Activated T-cell treated with anti-CD3 and anti-CD28 coated beads for 4 hours (primary cell): ENCODE results near the gene DPP6.

ENCODE experiments used
- DNase-seq: peaks from one replicate; pipeline ENCODE4 v3.0.0-alpha.2; 2020

The DPP6 gene

DNA sequence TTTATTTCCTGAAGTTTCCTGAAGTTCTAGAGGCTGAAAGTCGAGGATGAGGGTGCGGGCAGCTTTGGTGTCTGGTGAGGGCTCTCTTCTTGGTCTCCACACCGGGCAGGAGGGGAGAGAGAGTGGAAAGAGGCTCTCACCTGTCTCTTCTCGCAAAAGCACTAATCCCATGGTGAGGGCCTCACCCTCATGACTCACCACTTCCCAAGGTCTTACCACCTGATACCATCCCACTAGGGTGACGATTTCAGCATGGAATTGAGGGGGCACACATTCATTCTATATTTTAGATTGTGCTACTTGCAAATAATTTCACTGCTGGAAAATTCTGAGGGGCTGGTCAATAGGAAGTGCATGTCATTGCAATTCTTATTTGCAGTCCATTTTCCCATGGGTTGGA is 292.9 kb downstream of the DPP6 start:
- no peak for DNase-seq

DNA sequence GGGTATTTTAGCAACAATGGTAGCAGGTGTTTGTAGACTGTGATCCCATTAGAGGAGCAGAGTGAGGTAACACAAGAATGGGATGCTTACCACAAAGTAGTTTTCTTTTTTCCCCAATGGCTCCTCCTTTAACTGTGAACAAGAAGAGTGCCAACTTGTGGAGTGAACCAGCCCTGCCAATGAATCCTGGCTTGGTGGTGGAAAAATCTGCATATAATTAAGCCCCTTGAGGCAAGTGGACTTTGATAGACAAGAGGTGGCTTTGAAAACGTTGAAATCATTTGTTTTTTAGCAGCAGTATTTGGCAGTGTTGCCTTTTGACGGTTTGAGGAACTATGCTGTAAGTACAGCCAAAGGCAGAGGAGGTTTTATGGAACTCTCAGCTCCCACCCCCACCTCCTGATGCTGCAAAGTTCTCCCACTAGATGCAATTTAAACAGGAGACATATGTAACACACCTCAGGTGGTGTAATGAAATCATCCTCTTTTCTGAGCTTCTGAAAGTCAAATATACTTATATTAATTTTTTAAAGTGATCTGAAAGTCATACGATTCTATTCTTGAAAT is 295.6 kb downstream of the DPP6 start:
- no peak for DNase-seq

DNA sequence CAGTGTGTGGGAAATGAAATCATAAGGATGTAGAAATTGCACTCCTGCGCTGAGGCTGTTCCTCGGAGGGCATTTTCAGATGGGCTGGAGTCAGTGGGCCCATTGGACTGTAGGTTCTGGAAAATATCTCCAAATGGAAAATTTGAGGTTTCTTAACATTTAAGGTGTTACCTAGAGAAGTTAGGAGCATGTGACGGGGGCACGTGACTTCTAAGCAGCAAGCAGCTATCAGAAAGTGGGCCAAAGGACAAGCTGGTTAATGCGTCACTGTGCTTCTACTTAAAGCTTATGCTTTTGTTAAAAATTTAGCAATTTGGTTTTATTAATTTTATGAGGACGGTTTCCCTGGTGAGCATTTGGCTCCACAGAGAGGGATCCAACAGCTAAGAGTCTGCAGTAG is 298.7 kb downstream of the DPP6 start:
- no peak for DNase-seq

DNA sequence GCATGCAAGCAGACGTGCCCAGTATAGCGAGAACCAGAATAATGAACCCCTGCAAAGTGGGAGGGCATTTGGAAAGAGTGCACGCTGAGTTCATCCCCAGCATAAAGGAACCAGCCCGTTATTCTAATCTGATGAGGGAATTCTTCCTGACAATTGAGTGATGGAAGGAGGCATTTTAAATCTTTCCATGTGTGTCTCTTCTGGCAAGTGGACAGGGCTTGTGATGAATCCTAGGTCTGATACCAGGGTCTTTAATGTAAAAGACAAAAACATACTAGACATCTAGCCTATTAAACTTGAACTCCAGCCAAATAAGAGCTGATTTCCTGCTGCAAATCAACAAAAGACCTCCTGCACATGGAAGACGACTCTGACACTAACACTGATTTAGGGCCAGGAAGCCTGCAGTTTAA is 301.2 kb downstream of the DPP6 start:
- no peak for DNase-seq

GRCh38 chr7:154364170-154364569 is 312.0 kb downstream of the DPP6 start:
- DNase-seq, result no peak

- no peak for DNase-seq
Measured at GRCh38 chr7:154371424-154371823, 319.2 kb downstream of the DPP6 start.

- DNase-seq, result no peak
Measured at GRCh38 chr7:154372011-154372601, 319.9 kb downstream of the DPP6 start.

DNA sequence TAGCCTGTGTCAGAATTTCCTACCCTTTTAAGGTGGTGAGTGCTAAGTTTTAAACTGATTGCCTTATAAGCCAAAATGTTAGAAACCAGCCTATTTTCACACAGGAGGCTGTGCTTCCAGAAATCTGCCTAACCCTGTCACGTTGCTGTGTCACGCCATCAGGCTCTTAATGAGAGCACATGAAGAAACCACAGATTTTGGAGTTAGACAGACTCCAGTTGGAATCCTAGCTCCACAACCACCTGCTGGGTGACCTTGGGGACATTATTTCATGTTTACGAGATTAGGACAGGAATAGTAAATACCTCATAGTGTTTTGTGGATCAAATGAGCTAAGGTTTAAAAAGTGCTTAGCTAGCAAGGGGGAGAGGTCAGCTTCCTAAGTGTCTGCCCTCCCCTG is 321.8 kb downstream of the DPP6 start:
- no peak for DNase-seq

- no peak for DNase-seq
Measured at GRCh38 chr7:154375956-154376355, 323.8 kb downstream of the DPP6 start.

DNA sequence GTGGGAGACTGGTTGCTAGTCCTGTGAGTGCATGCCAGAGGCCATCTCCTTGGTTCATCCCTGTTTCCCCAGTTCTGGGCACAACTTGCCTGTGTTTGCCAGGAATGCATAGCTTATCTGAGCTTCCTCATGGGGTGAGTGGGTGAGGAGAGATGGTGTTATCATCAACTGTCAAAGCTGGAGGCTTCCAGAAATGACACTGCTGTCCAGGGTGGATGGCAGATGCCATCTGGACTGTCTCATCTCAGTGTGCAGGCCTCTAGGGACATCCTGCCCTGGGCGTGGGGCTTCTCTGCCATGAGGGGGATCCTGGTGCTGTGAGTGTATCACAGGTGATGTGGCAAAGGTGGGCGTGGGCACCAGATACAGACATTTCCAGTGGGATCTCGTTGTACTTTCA is 328.6 kb downstream of the DPP6 start:
- no peak for DNase-seq

DNA sequence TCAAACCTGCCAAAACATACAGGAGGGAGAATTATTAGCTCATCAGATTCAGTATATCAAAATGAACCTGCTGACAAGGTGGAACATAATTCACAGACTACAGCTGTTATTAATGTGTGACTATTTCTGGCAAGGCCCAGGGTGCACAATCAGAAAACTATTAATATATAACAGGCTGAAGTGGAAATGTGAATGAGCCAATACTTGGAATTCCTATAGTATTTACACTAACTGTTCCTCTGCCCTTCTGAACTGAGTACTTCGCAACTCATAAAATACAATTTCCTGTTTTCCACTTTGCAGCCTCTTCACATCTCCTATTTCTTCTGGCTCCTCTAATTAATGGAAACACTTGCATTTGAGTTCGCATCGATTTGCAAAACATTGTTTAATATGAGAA is 330.8 kb downstream of the DPP6 start:
- no peak for DNase-seq

DNA sequence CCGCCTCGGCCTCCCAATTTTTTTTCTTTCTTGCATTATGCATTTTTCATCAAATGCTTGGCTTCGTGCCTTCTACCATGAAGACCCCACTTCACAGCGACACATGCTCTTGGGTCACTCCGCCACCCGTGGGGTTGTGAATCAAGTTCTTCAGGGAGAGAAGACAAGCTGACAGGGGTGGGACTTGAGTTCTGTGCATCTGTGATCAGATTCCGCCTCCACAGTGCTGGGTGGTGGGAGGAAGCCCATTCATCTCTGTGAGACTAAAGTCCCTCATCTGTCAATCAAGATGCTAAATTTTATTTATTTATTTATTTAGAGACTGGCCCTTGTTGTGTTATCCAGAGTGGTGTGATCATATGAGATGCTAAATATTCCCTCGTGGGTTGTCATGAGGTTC is 333.0 kb downstream of the DPP6 start:
- no peak for DNase-seq

DNA sequence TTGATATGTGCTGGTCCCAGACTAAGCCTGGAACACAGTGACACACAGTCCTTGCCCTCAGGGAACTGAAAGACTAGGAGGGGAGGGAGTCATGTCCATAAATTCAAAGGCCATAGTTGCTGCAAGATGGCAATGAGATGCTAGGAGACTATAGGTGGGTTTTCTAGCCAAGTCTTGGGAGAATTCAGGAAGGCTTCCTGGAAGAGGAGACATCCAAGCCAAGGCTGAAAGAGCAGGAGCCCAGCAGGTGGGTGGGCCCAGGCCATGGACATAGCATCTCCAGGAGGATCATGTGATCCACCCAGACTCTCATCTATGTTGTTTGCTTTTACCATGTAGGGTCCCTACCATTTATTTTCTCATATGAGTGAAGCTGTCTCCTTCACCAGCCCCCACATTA is 335.1 kb downstream of the DPP6 start:
- DNase-seq, result no peak

GRCh38 chr7:154388412-154388811 is 336.2 kb downstream of the DPP6 start:
- no peak for DNase-seq

DNA sequence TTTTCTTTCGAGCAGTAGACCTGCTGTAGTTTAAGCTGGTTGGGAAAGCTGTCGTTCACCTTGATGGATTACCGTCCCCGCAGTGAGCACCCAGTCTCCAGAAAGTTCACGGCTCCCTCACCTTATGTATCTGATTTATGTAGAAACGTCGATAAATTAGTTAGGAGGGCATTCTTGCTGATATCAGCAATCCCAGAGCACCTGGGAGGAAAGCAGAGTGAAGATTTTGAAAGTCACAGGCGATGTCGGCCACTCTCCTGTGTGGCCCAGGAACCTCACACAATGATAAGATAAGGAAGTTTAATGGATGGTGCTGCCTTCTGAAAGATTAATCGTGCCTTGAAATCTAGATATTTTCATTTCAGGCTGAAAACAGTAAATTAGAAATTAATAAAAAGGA is 336.8 kb downstream of the DPP6 start:
- no peak for DNase-seq

DNA sequence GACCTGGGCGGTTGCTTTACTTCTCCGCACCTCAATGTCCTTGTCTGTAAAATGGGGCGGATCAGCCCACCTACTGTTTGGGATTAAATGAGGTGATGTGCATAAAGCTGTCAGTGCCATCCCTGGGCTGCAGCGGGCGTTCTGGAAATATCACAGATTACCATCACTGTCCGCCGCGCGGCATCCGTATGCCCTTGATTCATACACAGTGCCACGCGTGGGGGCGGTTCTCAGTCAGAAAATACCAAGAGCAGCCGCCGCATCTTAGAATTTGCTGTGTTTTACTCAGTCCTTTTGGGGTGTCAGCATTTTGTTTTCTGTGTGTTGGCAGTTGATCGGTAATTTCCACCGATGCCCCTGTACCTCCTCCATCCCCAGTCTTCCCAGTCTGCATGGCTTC is 338.8 kb downstream of the DPP6 start:
- no peak for DNase-seq

- no peak for DNase-seq
Measured at GRCh38 chr7:154394804-154395203, 342.6 kb downstream of the DPP6 start.

DNA sequence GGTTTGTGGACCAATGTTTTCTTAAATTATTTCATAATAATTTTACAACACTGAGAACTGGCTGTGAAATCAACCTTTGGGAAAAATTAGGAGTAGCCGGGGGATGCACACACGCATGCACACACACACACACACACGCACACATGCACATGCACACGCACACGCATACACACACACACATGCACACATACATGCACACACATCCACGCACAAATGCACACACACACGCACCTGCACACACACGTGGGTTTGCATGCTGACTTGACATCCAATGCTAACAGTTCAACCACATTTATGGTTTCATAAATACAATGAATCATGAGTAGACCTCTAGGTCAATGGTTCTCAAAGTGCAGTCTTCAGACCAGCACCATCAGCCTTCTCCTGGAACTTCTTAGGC is 354.1 kb downstream of the DPP6 start:
- no peak for DNase-seq

DNA sequence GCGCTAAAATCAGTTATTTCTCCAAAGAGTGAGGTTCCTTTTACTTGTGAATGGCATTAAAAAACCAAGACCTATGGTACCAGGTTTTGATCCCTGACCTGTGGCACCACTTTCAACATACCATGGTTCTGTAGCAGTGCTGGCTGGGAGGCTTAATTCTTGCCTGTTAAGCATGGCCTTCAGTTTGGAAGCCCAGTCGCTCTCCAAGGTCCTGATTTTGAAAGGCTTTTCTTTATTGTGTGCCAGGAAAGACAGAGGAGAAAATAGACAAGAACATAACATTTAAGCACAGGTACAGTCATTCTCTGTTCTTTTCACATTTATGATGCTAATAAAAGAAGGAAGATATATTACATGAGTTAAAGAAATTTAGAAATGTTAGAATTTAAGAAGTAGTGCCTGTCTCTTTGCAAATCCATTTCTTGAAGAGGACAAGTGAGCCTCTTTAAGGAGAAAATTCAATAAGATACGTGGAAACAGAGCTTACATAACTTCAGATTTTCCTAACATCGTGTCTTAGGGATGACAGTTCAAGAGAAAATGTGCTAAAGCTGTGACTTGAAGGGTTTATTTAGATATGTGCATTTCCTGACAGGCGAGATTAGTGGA is 357.6 kb downstream of the DPP6 start:
- no peak for DNase-seq

DNA sequence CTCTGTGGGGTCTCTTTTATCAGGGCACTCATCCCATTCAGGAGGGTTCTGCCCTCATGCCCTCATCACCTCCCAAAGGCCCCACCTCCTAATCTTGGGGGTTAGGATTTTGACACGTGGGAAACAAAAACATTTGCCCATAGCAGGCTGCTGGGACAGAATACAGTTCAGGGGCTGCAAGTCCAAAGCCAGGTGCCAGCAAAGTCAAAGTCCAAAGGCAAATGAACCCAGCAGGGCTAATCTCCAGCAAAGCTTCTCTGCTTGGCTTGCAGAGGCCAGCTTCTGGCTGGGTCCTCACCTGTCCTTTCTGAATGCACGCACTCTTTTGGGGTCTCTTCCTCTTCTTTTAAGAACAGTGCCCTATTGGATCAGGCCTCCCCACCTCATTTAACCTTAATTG is 359.9 kb downstream of the DPP6 start:
- DNase-seq, result no peak

DNA sequence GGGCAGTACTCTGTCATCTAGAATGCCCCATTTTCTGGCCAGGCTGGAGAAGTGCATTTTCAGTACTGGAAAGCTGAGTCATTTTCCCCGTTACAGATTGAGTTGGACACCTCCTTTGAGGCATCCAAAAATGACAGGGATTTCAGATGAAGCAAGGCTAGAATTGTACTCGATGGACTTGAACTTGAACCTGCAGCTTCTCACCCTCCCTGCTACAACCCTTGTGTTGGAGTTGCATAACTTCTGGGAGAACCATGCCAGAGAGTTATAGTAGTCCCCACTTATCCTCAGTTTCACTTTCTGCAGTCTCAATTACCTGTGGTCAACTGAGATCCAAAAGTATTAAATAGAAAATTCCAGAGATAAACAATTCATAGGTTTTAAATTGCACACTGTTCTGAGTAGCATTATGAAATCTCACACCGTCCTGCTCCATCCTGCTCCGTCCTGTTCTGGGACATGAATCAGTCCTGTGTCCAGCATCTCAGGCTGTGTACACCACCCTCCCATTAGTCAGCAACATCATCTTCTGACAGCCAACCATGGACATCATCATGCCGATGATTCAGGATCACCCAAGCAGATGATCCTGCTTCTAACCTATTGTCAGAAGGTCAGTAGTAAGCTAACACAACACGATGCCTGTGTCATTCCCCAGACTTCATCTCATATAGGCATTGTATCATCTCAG is 363.7 kb downstream of the DPP6 start:
- no peak for DNase-seq

- no peak for DNase-seq
Measured at GRCh38 chr7:154416714-154417113, 364.5 kb downstream of the DPP6 start.

- no peak for DNase-seq
Measured at GRCh38 chr7:154419344-154419743, 367.1 kb downstream of the DPP6 start.

DNA sequence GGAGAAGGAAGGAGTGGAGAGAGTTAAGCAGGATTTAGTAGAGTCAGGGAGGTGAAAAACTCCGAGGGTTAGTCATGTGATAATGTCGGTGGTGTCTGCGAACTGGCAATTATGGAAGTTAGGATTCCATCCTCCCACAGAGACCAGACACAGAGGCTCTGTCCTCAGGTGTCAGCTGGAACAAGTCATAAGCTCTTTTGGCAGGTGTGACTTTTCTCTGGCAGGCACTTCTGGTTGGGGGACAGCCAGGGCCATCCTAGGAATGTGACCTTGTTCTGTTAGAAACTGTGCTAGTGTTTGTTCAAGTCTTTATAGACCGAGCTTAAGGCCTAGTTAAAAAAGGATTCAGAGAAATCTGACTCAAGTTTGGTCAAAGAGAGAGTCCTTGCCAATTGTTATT is 371.0 kb downstream of the DPP6 start:
- DNase-seq, result no peak
